C4-2B (cell line): ENCODE results near the gene DENND5B.

ENCODE experiments used
- CTCF ChIP-seq: fragments of 450-650 bp; conservative IDR thresholded peaks from 2 replicates; pipeline ENCODE4 v1.5.1; 2017; ENCODE audit warnings: mild to moderate bottlenecking
- ZFX ChIP-seq: fragments of 450-650 bp; IDR thresholded peaks from 2 replicates; pipeline ENCODE4 v1.6.1; 2017

GRCh38 chr12:31504625-31505222, 86.2 kb downstream of the DENND5B start:
- no peak for TF ChIP-seq CTCF
- no peak for TF ChIP-seq ZFX
